ENCODE measurements around the gene DOCK1.

The DOCK1 gene

GRCh38 chr10:127370601-127371000, 465.4 kb downstream of the DOCK1 start:
- Histone ChIP-seq H3K4me1 (peaks cover 1% of the 10 kb centered on the region), H3K9ac (no peak overlapping the region), H3K4me3 (ENCODE audit: low read depth, low read length) (no peak overlapping the region), H3K27ac (no peak overlapping the region), H3K4me2 (ENCODE audit: low read length) (no peak overlapping the region), H3K79me2 (no peaks in the 10 kb centered on the region), H3K9me3 (ENCODE audit: control insufficient read depth, low read length) (no peaks in the 10 kb centered on the region), H2AFZ (no peak overlapping the region), H3K27me3 (ENCODE audit: control insufficient read depth, insufficient read depth, low read length) (no peaks in the 10 kb centered on the region), H3K36me3 (ENCODE audit: control insufficient read depth, insufficient read depth, low read length) (no peaks in the 10 kb centered on the region)
- TF ChIP-seq CTCF (IDR thresholded peaks at IDR 0.05) = no peak

- Histone ChIP-seq H3K4me1 (peaks cover 2% of the 10 kb centered on the region), H3K36me3 (ENCODE audit: control insufficient read depth, insufficient read depth, low read length) (no peaks in the 10 kb centered on the region), H3K27me3 (ENCODE audit: control insufficient read depth, insufficient read depth, low read length) (no peaks in the 10 kb centered on the region), H3K9me3 (ENCODE audit: control insufficient read depth, low read length) (no peaks in the 10 kb centered on the region), H3K9ac (no peak overlapping the region), H3K4me3 (ENCODE audit: low read depth, low read length) (no peak overlapping the region), H2AFZ (no peak overlapping the region), H3K4me2 (ENCODE audit: low read length) (no peak overlapping the region), H3K27ac (no peak overlapping the region), H3K79me2 (no peaks in the 10 kb centered on the region)
- TF ChIP-seq CTCF (IDR thresholded peaks at IDR 0.05) = no peak
Measured at GRCh38 chr10:127372361-127372760, 467.1 kb downstream of the DOCK1 start.

GRCh38 chr10:127374074-127374680, 468.9 kb downstream of the DOCK1 start:
- Histone ChIP-seq H3K4me3 (ENCODE audit: low read depth, low read length) (no peak overlapping the region), H3K9me3 (ENCODE audit: control insufficient read depth, low read length) (no peaks in the 10 kb centered on the region), H2AFZ (no peak overlapping the region), H3K27me3 (ENCODE audit: control insufficient read depth, insufficient read depth, low read length) (no peaks in the 10 kb centered on the region), H3K4me1 (peaks cover 2% of the 10 kb centered on the region), H3K36me3 (ENCODE audit: control insufficient read depth, insufficient read depth, low read length) (no peaks in the 10 kb centered on the region), H3K79me2 (no peaks in the 10 kb centered on the region), H3K9ac (no peak overlapping the region), H3K27ac (no peak overlapping the region), H3K4me2 (ENCODE audit: low read length) (no peak overlapping the region)
- TF ChIP-seq CTCF (IDR thresholded peaks at IDR 0.05) = no peak

GRCh38 chr10:127374901-127375300, 469.7 kb downstream of the DOCK1 start:
- H3K27me3 ChIP-seq (ENCODE audit: control insufficient read depth, insufficient read depth, low read length) = no peaks in the 10 kb centered on the region
- no peak overlapping the region for H3K9ac ChIP-seq
- H3K9me3 ChIP-seq (ENCODE audit: control insufficient read depth, low read length) = no peaks in the 10 kb centered on the region
- H3K79me2 ChIP-seq = no peaks in the 10 kb centered on the region
- no peak overlapping the region for H2AFZ ChIP-seq
- TF ChIP-seq CTCF (IDR thresholded peaks at IDR 0.05) = no peak
- peaks cover 2% of the 10 kb centered on the region for H3K4me1 ChIP-seq
- no peak overlapping the region for H3K4me3 ChIP-seq (ENCODE audit: low read depth, low read length)
- no peak overlapping the region for H3K27ac ChIP-seq
- H3K36me3 ChIP-seq (ENCODE audit: control insufficient read depth, insufficient read depth, low read length) = no peaks in the 10 kb centered on the region
- no peak overlapping the region for H3K4me2 ChIP-seq (ENCODE audit: low read length)

- Histone ChIP-seq H3K4me1 (peaks cover 2% of the 10 kb centered on the region), H3K79me2 (no peaks in the 10 kb centered on the region), H3K9ac (no peak overlapping the region), H3K27ac (no peak overlapping the region), H3K4me3 (ENCODE audit: low read depth, low read length) (no peak overlapping the region), H3K36me3 (ENCODE audit: control insufficient read depth, insufficient read depth, low read length) (no peaks in the 10 kb centered on the region), H3K4me2 (ENCODE audit: low read length) (no peak overlapping the region), H2AFZ (no peak overlapping the region), H3K9me3 (ENCODE audit: control insufficient read depth, low read length) (no peaks in the 10 kb centered on the region), H3K27me3 (ENCODE audit: control insufficient read depth, insufficient read depth, low read length) (no peaks in the 10 kb centered on the region)
- TF ChIP-seq CTCF (IDR thresholded peaks at IDR 0.05) = no peak
Measured at GRCh38 chr10:127375461-127375860, 470.2 kb downstream of the DOCK1 start.

All from parathyroid adenoma (tissue), 2 donors.